GM18505 (cell line): Measurements from ENCODE around the gene SH3PXD2B.

Experiments
- ATAC-seq: cut with Tn5 transposase; IDR thresholded peaks from one replicate; pipeline ENCODE4 v1.9.1; 2021; ENCODE audit not compliant: unreplicated experiment
- POLR2A ChIP-seq: IDR thresholded peaks from 4 replicates; pipeline ENCODE4 v1.6.1; 2011; ENCODE audit warnings: borderline replicate concordance; ENCODE audit not compliant: insufficient read depth, insufficient read length; ENCODE audit errors: extremely low read depth

Gene SH3PXD2B

DNA sequence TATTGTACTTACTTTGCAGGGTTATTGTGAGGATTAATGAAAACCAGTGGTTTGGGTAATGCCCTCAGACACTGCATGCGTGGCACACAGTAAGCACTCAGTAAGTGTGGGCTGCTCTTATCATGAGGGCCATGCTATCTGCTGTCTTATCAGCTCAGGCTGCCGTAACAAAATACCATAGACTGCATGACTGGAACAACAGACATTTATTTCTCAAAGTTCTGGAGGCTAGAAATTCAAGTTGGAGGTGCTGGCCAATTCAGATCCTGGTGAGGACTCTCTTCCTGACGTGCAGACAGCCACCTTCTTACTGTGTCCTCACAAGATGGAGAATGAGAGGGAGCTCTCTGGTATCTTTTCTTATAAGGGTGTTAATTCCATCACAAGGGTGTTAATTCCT is 23.9 kb upstream of the SH3PXD2B start:
- ATAC-seq = no peak
- TF ChIP-seq POLR2A = no peak

DNA sequence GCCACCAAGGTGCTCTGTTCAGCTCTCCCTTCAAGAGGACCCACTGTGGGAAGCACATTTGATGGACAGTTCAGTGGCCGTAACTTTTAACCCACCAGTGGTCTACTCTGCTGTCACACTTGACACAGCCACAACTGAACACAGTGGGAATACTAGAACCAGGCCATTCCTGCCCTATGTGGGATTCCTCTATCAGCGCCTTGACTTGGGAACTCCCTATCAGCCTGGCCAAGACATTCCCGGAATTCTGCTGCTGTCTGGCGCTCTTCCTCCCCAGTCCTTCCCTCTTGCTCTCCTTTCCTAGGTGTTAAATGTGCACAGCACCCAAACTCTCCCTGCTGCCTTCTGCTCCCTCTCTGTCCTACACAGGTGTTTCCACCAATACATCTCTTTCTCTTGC is 23.1 kb upstream of the SH3PXD2B start:
- ATAC-seq = no peak
- no peak for TF ChIP-seq POLR2A

DNA sequence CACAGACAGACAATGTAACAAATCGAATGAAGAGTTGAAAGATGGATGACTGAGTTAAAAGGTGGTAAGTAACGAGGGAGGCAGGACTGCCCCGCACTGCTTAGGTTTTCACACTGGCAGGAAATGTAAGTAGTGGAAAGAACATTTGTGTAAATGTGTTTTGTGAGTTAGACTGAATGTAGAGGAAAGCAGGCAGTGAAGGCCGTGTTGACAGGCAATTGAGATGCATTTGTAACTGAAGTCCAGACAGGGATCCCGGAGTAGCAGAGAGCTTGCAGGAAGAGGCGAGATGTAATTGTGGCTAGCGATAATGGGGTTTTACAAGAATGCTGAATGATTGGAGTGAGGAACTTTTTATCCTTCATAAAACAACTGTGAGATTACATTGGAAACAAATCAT is 20.0 kb upstream of the SH3PXD2B start:
- no peak for TF ChIP-seq POLR2A
- ATAC-seq = no peak

DNA sequence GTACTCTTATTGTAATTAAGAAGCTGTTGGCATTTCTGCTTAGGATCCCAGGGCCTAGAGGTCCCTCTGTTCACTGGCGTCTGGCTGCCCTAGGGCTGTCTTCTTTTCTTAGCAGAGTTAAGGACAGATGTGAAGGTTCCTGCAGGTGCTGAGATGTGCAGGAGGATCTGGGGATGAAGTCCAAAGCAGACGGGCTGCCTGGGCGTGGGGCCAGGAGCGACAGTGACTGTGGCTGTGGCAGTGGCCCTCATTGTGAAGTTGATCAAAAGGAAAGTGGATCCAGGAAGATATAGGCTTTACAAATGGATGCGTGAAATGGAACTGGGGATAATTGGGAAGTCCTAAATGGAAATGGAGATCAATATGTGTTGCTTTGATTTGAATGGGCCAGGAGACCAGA is 19.1 kb upstream of the SH3PXD2B start:
- ATAC-seq = no peak
- no peak for TF ChIP-seq POLR2A

DNA sequence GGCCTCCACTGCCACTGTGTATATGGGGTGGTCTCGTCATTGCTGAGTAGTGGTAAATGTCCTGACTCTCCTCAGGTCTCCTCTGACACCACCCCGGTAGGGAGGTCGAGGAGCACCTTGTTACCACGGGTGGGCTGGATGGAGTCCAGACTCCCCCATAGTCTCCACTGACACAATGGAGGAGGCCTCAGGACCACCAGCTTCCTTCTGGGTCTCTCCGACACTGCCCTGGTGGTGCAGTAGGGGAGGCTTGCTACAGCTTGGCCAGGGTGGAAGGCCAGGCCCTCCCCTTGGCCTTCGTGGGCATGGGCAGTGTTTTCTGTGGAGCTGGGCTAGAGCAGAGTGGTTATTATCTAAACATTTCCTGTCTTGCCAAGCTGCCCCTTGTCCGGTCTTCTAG is 15.4 kb upstream of the SH3PXD2B start:
- no peak for TF ChIP-seq POLR2A
- no peak for ATAC-seq

DNA sequence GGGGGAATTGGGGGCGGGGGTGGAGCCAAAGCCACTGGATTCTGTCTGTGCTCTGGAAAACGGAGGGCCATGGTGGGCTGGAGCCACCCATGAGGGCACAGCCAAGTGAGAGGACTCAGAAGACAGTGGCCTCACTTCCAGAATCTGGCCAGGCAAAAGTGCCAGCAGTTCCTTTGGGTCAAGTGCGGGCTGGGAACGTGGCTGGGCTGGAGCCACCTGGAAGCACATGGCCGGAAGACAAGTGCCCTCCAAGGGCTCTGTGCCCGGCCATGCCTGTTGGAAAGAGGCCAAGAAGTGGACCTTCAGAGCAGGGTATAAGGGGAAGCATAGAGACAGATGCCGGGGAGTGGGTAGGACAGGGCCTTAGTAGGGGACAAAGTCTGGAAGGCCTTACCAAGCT is 11.7 kb upstream of the SH3PXD2B start:
- TF ChIP-seq POLR2A = no peak
- ATAC-seq = no peak

DNA sequence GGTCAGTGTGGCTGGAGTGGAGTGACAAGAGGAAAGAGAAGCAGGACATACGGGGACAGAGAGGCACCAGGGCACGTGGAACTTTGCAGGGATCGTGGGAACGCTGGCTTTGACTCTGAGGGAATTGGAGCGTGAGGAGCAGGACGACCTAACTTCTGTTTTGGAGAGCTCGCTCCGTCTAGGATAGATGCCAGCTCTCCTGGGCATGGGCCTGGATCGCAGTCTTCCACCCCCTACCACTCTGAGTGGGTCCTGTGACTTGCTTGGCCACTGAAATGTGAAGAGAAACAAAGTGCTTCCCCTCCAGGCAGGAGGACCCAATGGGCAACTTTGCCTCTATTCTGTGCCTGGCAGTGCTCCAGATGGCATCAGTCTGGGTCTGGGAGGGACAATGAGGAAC is 8.7 kb upstream of the SH3PXD2B start:
- TF ChIP-seq POLR2A = no peak
- no peak for ATAC-seq

DNA sequence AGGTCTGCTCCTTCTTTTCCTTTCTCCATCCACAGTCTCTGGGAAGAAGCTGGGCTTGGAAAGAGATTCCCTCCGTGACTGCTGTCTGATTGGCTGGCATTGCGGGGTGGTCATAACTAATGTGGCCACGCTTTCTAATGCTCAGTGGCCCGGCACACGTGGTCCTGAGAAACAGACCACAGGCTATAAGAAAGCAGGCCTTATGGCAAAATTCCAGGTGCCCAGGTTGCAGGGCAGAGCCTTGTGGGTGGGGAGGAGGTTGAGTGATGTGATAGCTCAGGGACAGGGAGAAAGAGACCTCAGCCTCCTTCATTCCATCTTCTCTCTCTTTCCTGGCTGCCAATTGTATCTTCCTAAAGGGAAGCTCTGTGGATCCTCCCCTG is 5.4 kb upstream of the SH3PXD2B start:
- no peak for TF ChIP-seq POLR2A
- no peak for ATAC-seq

DNA sequence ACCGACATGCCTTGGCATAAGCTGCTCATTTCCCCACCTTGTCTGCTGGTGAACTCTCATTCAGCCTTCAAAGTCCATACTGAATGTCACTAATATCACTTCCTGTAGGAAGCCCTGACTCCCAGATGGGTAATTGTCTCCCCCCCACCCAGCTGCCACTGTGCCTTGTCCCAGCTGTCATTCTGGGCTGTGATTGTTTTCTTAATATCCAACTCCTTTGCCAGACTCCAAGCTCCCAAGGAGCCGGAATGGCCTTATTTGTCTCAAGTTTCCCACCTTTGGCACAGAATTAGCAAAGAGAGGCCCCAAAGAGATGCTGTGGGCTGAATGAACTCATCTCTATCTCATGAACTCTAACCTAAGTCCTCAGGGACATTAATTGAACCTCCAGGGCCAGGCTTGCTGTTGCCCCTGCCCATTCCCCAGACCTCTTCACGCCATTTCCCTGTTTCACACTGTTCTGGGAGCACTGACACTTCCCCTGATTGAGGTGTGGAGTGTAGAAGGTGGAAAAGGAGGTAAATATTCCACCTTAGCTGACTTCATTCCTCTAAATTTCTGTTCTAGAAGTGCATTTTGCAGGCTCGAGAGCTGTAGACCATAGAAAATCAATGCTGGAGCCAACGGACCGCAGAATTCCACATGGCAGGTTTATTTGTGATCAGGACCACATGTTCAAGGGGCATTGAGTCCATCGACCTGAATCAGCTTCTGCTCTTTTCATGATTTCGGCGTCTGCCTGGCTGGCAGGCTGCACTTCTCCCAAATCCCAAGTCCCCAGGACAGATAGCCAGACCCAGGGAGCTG is 4.9 kb upstream of the SH3PXD2B start:
- no peak for TF ChIP-seq POLR2A
- no peak for ATAC-seq

DNA sequence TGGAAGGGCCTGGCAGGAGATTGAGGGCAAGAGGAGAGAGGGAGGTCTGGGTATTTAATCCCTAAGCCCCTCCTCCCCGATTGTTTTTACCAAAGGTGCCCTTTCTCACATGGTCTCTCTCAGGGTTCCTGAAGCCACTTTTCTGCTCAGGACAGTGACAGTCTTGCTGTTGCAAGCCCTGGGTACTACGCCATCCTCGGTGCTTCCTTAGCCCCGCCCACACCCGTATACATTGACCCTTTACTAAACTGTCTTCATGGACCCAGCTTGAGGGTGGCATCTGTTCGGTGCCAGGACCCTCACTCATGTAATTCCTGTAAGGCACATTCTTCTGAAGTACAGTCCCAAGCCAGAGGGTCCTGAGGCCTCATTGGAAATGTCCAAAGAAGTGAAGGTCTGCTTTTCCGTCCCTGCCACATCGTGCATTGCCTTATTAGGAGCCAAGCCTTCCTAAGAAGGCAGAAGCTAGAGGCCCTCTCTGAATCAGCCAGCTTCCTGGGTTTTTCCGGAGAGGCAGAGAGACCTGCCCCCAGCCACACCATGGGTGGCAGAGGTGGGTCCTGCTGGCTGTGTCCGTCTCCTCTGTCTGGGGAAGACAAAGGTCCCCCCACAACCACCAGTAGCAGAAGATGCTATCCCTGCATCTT is 1.9 kb upstream of the SH3PXD2B start:
- no peak for ATAC-seq
- TF ChIP-seq POLR2A = no peak

DNA sequence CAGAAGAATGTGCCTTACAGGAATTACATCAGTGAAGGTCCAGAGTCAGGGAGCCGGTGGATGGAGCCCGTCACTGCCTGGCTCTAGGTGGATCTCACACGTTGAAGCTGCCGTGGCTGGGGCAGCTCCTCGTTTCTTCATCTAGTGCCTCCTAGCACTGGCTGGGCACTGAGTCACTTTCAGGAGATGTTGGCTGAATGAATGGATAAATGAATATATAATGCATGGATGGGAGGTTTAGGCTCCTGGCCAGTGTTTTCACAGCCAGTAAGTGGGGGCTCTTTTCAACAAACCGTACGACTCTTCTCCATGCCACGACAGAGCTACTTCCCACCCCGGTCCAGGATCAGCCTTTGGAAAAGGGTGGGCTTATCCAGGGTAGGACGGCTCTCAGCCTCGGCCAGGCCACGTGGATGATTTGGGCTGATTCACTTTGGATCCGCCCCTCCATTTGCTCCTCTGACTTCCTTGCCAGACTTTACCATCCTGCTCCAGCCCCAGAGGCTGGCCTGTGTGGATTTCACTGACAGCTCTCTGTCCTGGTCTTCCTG is 1.3 kb upstream of the SH3PXD2B start:
- no peak for TF ChIP-seq POLR2A

DNA sequence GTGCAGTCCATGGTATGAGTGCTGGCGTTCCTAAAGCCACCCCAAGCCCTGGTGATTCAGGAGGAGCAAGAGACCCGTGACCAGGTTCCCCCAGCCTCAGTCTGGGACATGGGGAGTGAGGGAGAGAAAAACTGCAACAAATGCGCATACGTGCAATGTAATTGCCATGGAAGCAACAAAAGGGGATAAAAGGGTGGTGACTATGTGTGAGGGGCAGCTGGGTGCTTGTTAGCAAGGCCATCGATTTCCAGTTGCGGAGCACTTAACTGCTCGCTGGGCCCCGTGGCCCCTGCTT is 709 bp upstream of the SH3PXD2B start:
- no peak for ATAC-seq

More for the DNA sequence above, 1.3 kb upstream of the SH3PXD2B start:
- ATAC-seq = no peak

DNA sequence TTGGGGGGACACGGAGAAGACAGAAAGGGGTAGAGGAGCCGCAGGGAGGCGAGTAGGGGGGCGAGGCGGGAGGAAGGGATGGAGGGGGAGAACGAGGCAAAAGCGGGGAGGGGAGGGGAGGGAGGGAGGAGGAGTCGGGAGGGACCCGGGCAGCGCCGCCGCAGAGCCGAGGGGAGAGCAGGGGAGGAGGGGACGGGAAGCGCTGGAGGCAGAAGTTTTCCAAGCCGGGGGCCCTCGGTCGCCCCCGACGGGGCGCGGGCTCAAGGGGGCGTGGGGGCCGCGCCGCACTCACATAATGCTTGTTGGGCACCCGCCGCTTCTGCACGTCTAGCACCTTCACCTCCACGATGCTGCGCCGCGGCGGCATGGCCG is 353 bp downstream of the SH3PXD2B start:
- TF ChIP-seq POLR2A = no peak
- no peak for ATAC-seq

More for the DNA sequence above, 709 bp upstream of the SH3PXD2B start:
- TF ChIP-seq POLR2A = no peak
